Measurements from ENCODE around the gene MYRFL.
"Not testable (repeated sequence)": the region's sequence is repeated elsewhere in the genome, so short reads cannot be mapped to it uniquely, and the experiment has no call there.

MYRFL gene

GRCh38 chr12:69824966-69825560, at the start of gene MYRFL:
Gene MYRFL (plus strand): TSS chr12:69825227. CDS start chr12:69825518, 291 bp downstream.
- CTCF ChIA-PET: no interaction called here
- DNase-seq (ENCODE audit: low read depth, low spot score): no peak
- POLR2A ChIA-PET: no interaction called here
- no peak within 1 kb of the TSS for H3K4me3 ChIP-seq (ENCODE audit: low read depth, low read length)
- no peak for TF ChIP-seq CTCF (IDR thresholded peaks at IDR 0.05; ENCODE audit: insufficient read depth, low read length, missing control alignments)

- no peak overlapping the region for H3K4me3 ChIP-seq (ENCODE audit: low read depth, low read length)
Observed at GRCh38 chr12:69779928-69780327, 45.1 kb upstream of the MYRFL start.

GRCh38 chr12:69783365-69783764, 41.7 kb upstream of the MYRFL start:
- ChIA-PET POLR2A (no interaction called here), CTCF (no interaction called here)
- no peak for TF ChIP-seq CTCF (IDR thresholded peaks at IDR 0.05; ENCODE audit: insufficient read depth, low read length, missing control alignments)
- DNase-seq (ENCODE audit: low read depth, low spot score): no peak
- H3K4me3 ChIP-seq (ENCODE audit: low read depth, low read length): no peak overlapping the region

More at GRCh38 chr12:69779928-69780327, 45.1 kb upstream of the MYRFL start:
- TF ChIP-seq CTCF (IDR thresholded peaks at IDR 0.05; ENCODE audit: insufficient read depth, low read length, missing control alignments): peak; percentile 33
- CTCF ChIA-PET: interaction anchor here (1.5 to 1.8 kb wide), 2 partner anchors 809 to 950 kb away, joined by 3 to 10 read pairs; no protein-coding TSS in a partner anchor
- no peak for DNase-seq (ENCODE audit: low read depth, low spot score)
- POLR2A ChIA-PET: no interaction called here

GRCh38 chr12:69789351-69789750, 35.7 kb upstream of the MYRFL start:
- ChIA-PET POLR2A (no interaction called here), CTCF (no interaction called here)
- H3K4me3 ChIP-seq (ENCODE audit: low read depth, low read length): no peak overlapping the region
- no peak for DNase-seq (ENCODE audit: low read depth, low spot score)
- TF ChIP-seq CTCF (IDR thresholded peaks at IDR 0.05; ENCODE audit: insufficient read depth, low read length, missing control alignments): no peak

- POLR2A ChIA-PET: no interaction called here
- no peak for TF ChIP-seq CTCF (IDR thresholded peaks at IDR 0.05; ENCODE audit: insufficient read depth, low read length, missing control alignments)
- DNase-seq (ENCODE audit: low read depth, low spot score): no peak
- CTCF ChIA-PET: no interaction called here
- no peak overlapping the region for H3K4me3 ChIP-seq (ENCODE audit: low read depth, low read length)
Observed at GRCh38 chr12:69792533-69792932, 32.5 kb upstream of the MYRFL start.

GRCh38 chr12:69807101-69807897, 17.7 kb upstream of the MYRFL start:
- CTCF ChIA-PET; POLR2A ChIA-PET; DNase-seq (ENCODE audit: low read depth, low spot score): not testable (repeated sequence)

More at GRCh38 chr12:69807101-69807897, 17.7 kb upstream of the MYRFL start:
- not testable (repeated sequence) for H3K4me3 ChIP-seq (ENCODE audit: low read depth, low read length)

Measured in AG04449 (cell line).